ENCODE data around the gene BUD23.

- TF ChIP-seq RXRA (IDR thresholded peaks at IDR 0.05) (peak; percentile 48 to 84), GABPA (IDR thresholded peaks at IDR 0.05 in 1 of 2, conservative IDR thresholded peaks at IDR 0.05 in 1 of 2) (no peak)
- TF ChIP-seq, protein P1, sequence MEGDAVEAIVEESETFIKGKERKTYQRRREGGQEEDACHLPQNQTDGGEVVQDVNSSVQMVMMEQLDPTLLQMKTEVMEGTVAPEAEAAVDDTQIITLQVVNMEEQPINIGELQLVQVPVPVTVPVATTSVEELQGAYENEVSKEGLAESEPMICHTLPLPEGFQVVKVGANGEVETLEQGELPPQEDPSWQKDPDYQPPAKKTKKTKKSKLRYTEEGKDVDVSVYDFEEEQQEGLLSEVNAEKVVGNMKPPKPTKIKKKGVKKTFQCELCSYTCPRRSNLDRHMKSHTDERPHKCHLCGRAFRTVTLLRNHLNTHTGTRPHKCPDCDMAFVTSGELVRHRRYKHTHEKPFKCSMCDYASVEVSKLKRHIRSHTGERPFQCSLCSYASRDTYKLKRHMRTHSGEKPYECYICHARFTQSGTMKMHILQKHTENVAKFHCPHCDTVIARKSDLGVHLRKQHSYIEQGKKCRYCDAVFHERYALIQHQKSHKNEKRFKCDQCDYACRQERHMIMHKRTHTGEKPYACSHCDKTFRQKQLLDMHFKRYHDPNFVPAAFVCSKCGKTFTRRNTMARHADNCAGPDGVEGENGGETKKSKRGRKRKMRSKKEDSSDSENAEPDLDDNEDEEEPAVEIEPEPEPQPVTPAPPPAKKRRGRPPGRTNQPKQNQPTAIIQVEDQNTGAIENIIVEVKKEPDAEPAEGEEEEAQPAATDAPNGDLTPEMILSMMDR (IDR thresholded peaks at IDR 0.05; ENCODE audit: low read depth, low read length, missing input control), result no peak
These were observed 59.6 kb downstream of the BUD23 start for GRCh38 chr7:73742753-73743641.
